HFFc6 (cell line): Measurements from ENCODE around the gene HMGN4. TPM values are rescaled to one million over a fixed set of nuclear protein-coding genes. Genes with fewer than 3 reads are reported as not detected.

Source experiments
- DNase-seq: peaks from one replicate; pipeline ENCODE4 v3.0.0-alpha.2; 2018
- H3K27ac Mint-ChIP-seq: 2 replicates; pipeline ENCODE4 v1.8.0; 2020; ENCODE audit warnings: mild to moderate bottlenecking, mixed read lengths
- H3K27me3 Mint-ChIP-seq: 2 replicates; pipeline ENCODE4 v1.8.0; 2021; ENCODE audit warnings: mild to moderate bottlenecking, moderate library complexity, mixed read lengths; ENCODE audit not compliant: insufficient read depth
- H3K36me3 Mint-ChIP-seq: 2 replicates; pipeline ENCODE4 v1.8.0; 2021; ENCODE audit warnings: low read depth, mixed read lengths
- H3K4me1 Mint-ChIP-seq: 2 replicates; pipeline ENCODE4 v1.8.0; 2020; ENCODE audit warnings: low read depth, mixed read lengths
- H3K4me3 Mint-ChIP-seq: 2 replicates; pipeline ENCODE4 v1.8.0; 2020; ENCODE audit warnings: mild to moderate bottlenecking, moderate library complexity, mixed read lengths
- H3K9me3 Mint-ChIP-seq: 2 replicates; pipeline ENCODE4 v1.8.0; 2020; ENCODE audit warnings: mild to moderate bottlenecking, mixed read lengths
- CTCF ChIP-seq: fragments of 200-600 bp; sonication (generic); IDR thresholded peaks from 2 replicates; pipeline ENCODE4 v1.5.0; 2021; ENCODE audit warnings: antibody characterized with exemption, mild to moderate bottlenecking
- total RNA-seq, 6 experiments: library from RNA; stranded (reverse); fragmentation: NEBNext Ultra II Directional; extraction: Animal tissue kit (Norgen Biotek cat#: 25700); gene quantifications; 2 replicates in 1 of 6; 3 replicates in 5 of 6; pipeline ENCODE4 v1.2.3, GENCODE V29; 2021

HMGN4 gene
- total RNA-seq, 6 experiments from 2014 or later, result 42.6 to 55.7 (median 51.8) TPM

- Mint-ChIP-seq H3K4me1 (peaks cover 33% of the 10 kb centered on the region), H3K27ac (no peak overlapping the region), H3K27me3 (peaks cover 7% of the 10 kb centered on the region), H3K36me3 (peaks cover 9% of the 10 kb centered on the region; the same call in 1 of the 2 replicates), H3K4me3 (no peak overlapping the region), H3K9me3 (no peaks in the 10 kb centered on the region; the same call in 1 of the 2 replicates)
- TF ChIP-seq CTCF, result no peak
- DNase-seq, result no peak
Measured at GRCh38 chr6:26524722-26525370, 13.3 kb upstream of the HMGN4 start.

DNA sequence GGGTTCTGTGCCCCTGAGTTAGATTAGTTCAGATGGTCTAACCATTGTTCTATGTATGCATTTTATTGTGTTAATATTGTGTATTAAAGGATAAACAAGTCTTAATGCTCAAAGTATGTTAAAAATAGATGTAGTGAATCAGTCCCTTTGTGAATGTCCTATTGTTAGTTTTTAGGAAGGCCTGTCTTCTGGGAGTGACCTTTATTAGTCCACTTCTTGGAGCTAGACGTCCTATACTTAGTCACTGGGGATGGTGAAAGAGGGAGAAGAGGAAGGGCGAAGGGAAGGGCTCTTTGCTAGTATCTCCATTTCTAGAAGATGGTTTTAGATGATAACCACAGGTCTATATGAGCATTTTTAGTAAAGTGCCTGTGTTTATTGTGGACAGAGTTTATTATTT, 12.3 kb upstream of the HMGN4 start:
- Mint-ChIP-seq H3K27me3 (peaks cover 7% of the 10 kb centered on the region), H3K4me3 (no peak overlapping the region), H3K4me1 (peaks cover 26% of the 10 kb centered on the region), H3K9me3 (no peaks in the 10 kb centered on the region), H3K27ac (no peak overlapping the region), H3K36me3 (peaks cover 9% of the 10 kb centered on the region; the same call in 1 of the 2 replicates)
- TF ChIP-seq CTCF, result no peak
- DNase-seq, result no peak

DNA sequence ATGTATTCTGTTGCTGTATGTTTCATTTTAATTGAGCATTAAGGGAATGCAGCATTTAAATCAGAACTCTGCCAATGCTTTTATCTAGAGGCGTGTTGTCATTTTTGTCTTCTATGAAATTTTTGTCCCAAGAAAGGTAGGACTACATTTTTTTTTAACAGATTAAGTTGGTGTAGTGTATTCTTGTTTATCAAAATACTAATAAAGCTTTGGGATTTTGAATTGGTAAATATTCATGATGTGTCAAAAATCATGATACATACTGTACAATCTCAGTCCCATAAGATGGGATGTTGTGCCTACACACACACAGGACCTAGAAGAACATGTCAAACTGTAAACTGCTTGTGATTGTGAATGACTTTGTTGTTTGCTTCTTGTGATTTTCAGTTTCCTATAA, 11.2 kb upstream of the HMGN4 start:
- no peak for DNase-seq
- Mint-ChIP-seq H3K27me3 (no peaks in the 10 kb centered on the region; the same call in 1 of the 2 replicates), H3K4me1 (peaks cover 22% of the 10 kb centered on the region), H3K9me3 (no peaks in the 10 kb centered on the region), H3K36me3 (peaks cover 9% of the 10 kb centered on the region; the same call in 1 of the 2 replicates), H3K27ac (no peak overlapping the region), H3K4me3 (no peak overlapping the region)
- TF ChIP-seq CTCF, result no peak

GRCh38 chr6:26530203-26530602, 8.0 kb upstream of the HMGN4 start:
- H3K27ac Mint-ChIP-seq, result no peak overlapping the region
- H3K4me1 Mint-ChIP-seq, result peaks cover 23% of the 10 kb centered on the region
- no peak overlapping the region for H3K4me3 Mint-ChIP-seq
- no peaks in the 10 kb centered on the region for H3K9me3 Mint-ChIP-seq
- TF ChIP-seq CTCF, result no peak
- no peaks in the 10 kb centered on the region for H3K36me3 Mint-ChIP-seq
- no peak for DNase-seq
- no peaks in the 10 kb centered on the region; the same call in 1 of the 2 replicates for H3K27me3 Mint-ChIP-seq

DNA sequence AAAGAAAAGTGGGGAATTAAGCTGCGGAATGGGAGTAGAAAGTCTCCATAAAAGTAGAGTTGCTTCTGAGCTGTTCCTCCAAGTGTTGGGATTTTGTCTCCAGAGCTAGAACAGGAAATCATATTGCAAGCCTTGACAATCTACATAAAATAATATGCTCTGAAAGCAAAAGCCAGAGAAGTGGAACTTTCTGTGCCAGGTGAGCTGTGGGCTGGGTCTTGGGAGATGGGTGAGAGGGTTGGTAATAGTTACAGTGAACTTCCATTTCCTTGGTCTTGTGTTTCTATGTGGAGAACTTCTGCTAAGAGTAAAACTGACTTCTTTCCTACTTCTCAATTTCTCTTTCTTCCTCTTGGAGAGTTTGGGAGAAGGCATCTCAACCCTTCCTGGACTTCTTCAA, 6.3 kb upstream of the HMGN4 start:
- no peaks in the 10 kb centered on the region for H3K9me3 Mint-ChIP-seq
- peaks cover 32% of the 10 kb centered on the region for H3K4me1 Mint-ChIP-seq
- no peak for DNase-seq
- no peak for TF ChIP-seq CTCF
- H3K36me3 Mint-ChIP-seq, result no peaks in the 10 kb centered on the region
- no peaks in the 10 kb centered on the region; the same call in 1 of the 2 replicates for H3K27me3 Mint-ChIP-seq
- H3K27ac Mint-ChIP-seq, result peak overlapping the region; percentile 82
- peak overlapping the region; percentile 19; the same call in 1 of the 2 replicates for H3K4me3 Mint-ChIP-seq
